ENCODE data around the gene WDR93. TPM values are rescaled to one million over a fixed set of nuclear protein-coding genes. Genes with fewer than 3 reads are reported as not detected.
"Not testable (repeated sequence)": the region's sequence is repeated elsewhere in the genome, so short reads cannot be mapped to it uniquely, and the experiment has no call there.

WDR93 gene
- total RNA-seq, 1 donor from 2014 or later, result not detected

GRCh38 chr15:89785774-89786140 is 95.1 kb downstream of the WDR93 start:
- DNase-seq (ENCODE audit: low read depth in 2 of 2), result no peak

DNA sequence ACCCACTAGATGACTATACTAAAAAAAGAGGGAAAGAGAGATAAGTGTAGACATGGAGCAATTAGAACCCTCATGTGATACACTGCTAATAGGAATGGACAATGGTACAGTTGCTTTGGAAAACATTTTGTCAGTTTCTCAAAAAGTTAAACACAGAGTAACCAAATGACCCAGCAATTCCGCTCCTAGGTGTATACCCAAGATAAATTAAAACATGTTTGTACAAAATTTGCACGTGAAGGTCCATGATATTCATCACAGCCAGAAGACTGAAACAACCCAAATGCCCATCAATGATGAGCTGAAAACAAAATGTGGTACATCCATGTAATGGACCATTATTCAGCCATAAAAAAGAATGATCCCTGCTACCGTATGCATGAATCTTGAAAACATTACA is 97.3 kb downstream of the WDR93 start:
- DNase-seq (ENCODE audit: low read depth in 2 of 2), result no peak

DNA sequence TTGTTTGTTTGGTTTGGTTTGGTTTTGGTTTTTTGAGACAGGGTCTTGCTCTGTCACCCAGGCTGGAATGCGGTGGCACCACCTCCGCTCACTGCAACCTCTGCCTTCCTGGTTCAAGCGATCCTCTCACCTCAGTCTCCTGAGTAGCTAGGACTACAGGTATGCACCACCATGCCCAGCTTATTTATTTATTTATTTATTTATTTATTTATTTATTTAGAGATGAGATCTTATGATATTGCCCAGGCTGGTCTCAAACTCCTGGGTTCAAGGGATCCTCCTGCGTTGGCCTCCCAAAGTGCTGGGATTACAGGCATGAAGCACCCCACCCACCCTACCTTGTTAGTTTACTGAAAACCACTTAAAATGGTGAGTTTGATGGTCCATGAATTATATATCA is 98.0 kb downstream of the WDR93 start:
- not testable (repeated sequence) for DNase-seq (ENCODE audit: low read depth in 2 of 2)

GRCh38 chr15:89790206-89790605 is 99.6 kb downstream of the WDR93 start:
- no peak for DNase-seq (ENCODE audit: low read depth in 2 of 2)

- DNase-seq (ENCODE audit: low read depth in 2 of 2), result no peak
Observed at GRCh38 chr15:89790661-89791060, 100.0 kb downstream of the WDR93 start.

DNA sequence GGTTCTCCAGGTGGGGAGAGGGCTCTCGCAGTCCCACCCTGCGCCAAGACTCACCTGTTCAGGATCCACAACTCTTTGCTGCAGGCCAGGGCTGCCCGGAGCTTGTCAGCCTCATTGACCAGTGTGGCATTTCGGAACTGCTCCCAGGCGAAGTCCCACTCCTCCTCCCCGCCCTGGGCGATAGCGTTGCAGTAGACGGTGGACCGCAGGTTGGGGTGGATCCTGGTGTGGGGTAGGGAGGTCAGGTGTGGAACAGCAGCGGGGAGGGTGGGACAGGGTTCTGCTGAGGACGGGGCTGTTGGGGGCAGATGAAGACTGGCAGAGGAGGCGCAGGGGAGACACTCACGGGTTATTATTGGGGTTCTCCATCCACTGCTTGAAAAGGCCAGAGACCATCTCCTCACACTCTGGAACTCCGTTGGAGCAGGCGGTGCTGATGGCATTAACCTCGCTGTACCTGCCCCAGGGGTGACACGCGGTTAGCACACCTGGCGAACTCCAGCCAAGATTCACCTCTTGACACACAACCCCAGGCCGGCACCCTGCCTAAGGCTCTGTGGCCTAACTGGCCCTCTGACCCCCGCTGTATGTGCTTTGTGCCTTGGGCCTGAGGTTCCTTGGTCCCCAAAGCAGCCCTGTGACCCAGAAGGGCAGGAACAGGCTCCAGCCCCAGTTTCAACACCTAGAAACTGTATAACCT is 101.6 kb downstream of the WDR93 start:
- no peak for DNase-seq (ENCODE audit: low read depth in 2 of 2)

Other genes with a start within 250 kb of the WDR93 start
- not detected in 2 replicates for gene RHCG, start 194.2 kb upstream of the WDR93 start, total RNA-seq
- gene TICRR, start 115.3 kb upstream of the WDR93 start, total RNA-seq, result 1.5 and 2.7 TPM in 2 replicates
- 0.64 and 1.0 TPM in 2 replicates for gene KIF7, start 35.3 kb upstream of the WDR93 start, total RNA-seq
- gene PLIN1, start 11.4 kb upstream of the WDR93 start, total RNA-seq, result under 0.01 TPM in 1 of 2 replicates, not detected in the other
- gene PEX11A, start 57 bp upstream of the WDR93 start, total RNA-seq, result 3.6 and 5.8 TPM in 2 replicates
- under 0.01 and 0.13 TPM in 2 replicates for gene MESP1, start 60.4 kb downstream of the WDR93 start, total RNA-seq
- not detected in 2 replicates for gene MESP2, start 85.5 kb downstream of the WDR93 start, total RNA-seq
- gene ANPEP, start 124.0 kb downstream of the WDR93 start, total RNA-seq, result 7.1 and 16.1 TPM in 2 replicates
- gene AP3S2, start 203.2 kb downstream of the WDR93 start, total RNA-seq, result 40.8 and 42.2 TPM in 2 replicates
- gene ARPIN, start 222.1 kb downstream of the WDR93 start, total RNA-seq, result 10.7 and 11.4 TPM in 2 replicates